SK-N-SH (cell line): ENCODE measurements around the gene STK16.

Experiments used
- GABPA ChIP-seq: IDR thresholded peaks from 2 replicates; pipeline ENCODE4 v1.4.0; 2012; ENCODE audit warnings: low read depth, mild to moderate bottlenecking
- GATA2 ChIP-seq: sonication (generic); formaldehyde crosslinking; IDR thresholded peaks from 2 replicates; pipeline ENCODE4 v1.5.0; 2020; ENCODE audit warnings: mild to moderate bottlenecking, missing genetic modification reagents
- JUND ChIP-seq: IDR thresholded peaks from 2 replicates; pipeline ENCODE4 v1.4.0; 2012
- MXI1 ChIP-seq: IDR thresholded peaks from 2 replicates; pipeline ENCODE4 v1.6.1; 2012; ENCODE audit warnings: mild to moderate bottlenecking, low read depth, low read length, improper control_type of control experiment
- POLR2AphosphoS5 ChIP-seq: IDR thresholded peaks from 2 replicates; pipeline ENCODE4 v1.6.1; 2012; ENCODE audit warnings: low read depth, low read length
- SMC3 ChIP-seq: IDR thresholded peaks from 2 replicates; pipeline ENCODE4 v1.6.1; 2012; ENCODE audit warnings: low read depth, low read length, improper control_type of control experiment
- TF ChIP-seq, protein P1 (sequence below): fragments of 200-600 bp; sonication (generic); IDR thresholded peaks from 2 replicates; pipeline ENCODE4 v1.6.1; 2017; ENCODE audit warnings: antibody characterized with exemption, mild to moderate bottlenecking, moderate library complexity
- TF ChIP-seq, protein P2 (sequence below): IDR thresholded peaks from 2 replicates; pipeline ENCODE4 v1.6.1; 2012; ENCODE audit warnings: mild to moderate bottlenecking, low read depth, low read length, moderate library complexity
- TF ChIP-seq, protein P3 (sequence below): IDR thresholded peaks from 2 replicates; pipeline ENCODE4 v1.4.0; 2012; ENCODE audit warnings: low read depth, borderline replicate concordance

DNA sequence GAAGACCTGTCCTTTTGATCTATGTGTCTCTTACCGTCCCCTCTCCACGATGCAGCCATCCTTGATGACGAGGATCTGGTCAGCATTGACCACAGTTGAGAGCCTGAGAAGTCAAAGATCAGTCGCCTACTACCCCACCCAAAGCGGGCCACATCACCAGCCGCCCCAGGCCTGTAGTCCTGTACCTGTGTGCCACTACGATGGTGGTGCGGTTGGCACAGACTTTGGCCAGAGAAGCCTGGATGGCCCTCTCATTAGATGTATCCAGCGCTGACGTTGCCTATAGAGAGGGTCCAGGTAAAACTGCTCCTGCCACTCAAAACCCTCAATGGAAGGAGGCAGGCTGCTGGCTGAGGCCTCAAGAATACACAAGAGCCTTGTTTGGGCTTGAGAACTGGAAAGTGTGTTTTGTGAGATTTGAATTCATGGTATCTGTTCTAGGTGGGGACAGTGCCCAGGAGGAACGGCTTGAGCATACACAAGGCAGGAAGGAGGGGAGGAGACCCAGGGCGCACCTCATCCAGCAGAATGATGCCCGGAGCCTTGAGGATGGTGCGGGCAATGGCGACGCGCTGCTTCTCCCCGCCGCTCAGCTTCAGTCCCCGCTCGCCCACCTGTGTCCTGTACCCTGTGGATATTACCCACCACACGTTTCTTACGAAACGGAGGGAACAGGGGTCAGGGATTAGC is 34.9 kb upstream of the STK16 start:
- TF ChIP-seq, protein P1, sequence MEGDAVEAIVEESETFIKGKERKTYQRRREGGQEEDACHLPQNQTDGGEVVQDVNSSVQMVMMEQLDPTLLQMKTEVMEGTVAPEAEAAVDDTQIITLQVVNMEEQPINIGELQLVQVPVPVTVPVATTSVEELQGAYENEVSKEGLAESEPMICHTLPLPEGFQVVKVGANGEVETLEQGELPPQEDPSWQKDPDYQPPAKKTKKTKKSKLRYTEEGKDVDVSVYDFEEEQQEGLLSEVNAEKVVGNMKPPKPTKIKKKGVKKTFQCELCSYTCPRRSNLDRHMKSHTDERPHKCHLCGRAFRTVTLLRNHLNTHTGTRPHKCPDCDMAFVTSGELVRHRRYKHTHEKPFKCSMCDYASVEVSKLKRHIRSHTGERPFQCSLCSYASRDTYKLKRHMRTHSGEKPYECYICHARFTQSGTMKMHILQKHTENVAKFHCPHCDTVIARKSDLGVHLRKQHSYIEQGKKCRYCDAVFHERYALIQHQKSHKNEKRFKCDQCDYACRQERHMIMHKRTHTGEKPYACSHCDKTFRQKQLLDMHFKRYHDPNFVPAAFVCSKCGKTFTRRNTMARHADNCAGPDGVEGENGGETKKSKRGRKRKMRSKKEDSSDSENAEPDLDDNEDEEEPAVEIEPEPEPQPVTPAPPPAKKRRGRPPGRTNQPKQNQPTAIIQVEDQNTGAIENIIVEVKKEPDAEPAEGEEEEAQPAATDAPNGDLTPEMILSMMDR, result no peak
- TF ChIP-seq POLR2AphosphoS5, result no peak
- no peak for TF ChIP-seq SMC3
- TF ChIP-seq MXI1, result no peak
- TF ChIP-seq JUND, result no peak
- TF ChIP-seq, protein P2, sequence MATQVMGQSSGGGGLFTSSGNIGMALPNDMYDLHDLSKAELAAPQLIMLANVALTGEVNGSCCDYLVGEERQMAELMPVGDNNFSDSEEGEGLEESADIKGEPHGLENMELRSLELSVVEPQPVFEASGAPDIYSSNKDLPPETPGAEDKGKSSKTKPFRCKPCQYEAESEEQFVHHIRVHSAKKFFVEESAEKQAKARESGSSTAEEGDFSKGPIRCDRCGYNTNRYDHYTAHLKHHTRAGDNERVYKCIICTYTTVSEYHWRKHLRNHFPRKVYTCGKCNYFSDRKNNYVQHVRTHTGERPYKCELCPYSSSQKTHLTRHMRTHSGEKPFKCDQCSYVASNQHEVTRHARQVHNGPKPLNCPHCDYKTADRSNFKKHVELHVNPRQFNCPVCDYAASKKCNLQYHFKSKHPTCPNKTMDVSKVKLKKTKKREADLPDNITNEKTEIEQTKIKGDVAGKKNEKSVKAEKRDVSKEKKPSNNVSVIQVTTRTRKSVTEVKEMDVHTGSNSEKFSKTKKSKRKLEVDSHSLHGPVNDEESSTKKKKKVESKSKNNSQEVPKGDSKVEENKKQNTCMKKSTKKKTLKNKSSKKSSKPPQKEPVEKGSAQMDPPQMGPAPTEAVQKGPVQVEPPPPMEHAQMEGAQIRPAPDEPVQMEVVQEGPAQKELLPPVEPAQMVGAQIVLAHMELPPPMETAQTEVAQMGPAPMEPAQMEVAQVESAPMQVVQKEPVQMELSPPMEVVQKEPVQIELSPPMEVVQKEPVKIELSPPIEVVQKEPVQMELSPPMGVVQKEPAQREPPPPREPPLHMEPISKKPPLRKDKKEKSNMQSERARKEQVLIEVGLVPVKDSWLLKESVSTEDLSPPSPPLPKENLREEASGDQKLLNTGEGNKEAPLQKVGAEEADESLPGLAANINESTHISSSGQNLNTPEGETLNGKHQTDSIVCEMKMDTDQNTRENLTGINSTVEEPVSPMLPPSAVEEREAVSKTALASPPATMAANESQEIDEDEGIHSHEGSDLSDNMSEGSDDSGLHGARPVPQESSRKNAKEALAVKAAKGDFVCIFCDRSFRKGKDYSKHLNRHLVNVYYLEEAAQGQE, result no peak
- TF ChIP-seq GABPA, result no peak
- TF ChIP-seq GATA2 (CRISPR knock-in tag), result no peak
- TF ChIP-seq, protein P3, sequence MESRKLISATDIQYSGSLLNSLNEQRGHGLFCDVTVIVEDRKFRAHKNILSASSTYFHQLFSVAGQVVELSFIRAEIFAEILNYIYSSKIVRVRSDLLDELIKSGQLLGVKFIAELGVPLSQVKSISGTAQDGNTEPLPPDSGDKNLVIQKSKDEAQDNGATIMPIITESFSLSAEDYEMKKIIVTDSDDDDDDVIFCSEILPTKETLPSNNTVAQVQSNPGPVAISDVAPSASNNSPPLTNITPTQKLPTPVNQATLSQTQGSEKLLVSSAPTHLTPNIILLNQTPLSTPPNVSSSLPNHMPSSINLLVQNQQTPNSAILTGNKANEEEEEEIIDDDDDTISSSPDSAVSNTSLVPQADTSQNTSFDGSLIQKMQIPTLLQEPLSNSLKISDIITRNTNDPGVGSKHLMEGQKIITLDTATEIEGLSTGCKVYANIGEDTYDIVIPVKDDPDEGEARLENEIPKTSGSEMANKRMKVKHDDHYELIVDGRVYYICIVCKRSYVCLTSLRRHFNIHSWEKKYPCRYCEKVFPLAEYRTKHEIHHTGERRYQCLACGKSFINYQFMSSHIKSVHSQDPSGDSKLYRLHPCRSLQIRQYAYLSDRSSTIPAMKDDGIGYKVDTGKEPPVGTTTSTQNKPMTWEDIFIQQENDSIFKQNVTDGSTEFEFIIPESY, result no peak
